NCI-H748 (cell line): Measurements from ENCODE around the gene DOCK11.

Source experiments
- DNase-seq: peaks from one replicate; lab custom pipeline; 2025; ENCODE audit not compliant: unreplicated experiment; lab: John Stamatoyannopoulos, UW

Gene DOCK11

GRCh38 chrX:118499295-118499694 is 3.7 kb downstream of the DOCK11 start:
- DNase-seq = peak; percentile 37

- no peak for DNase-seq
These were observed 6.7 kb downstream of the DOCK11 start for GRCh38 chrX:118502161-118502789.

GRCh38 chrX:118503260-118504041 is 7.8 kb downstream of the DOCK11 start:
- DNase-seq = no peak

- DNase-seq = no peak
These were observed 9.0 kb downstream of the DOCK11 start for GRCh38 chrX:118504581-118504980.

- DNase-seq = no peak
These were observed 11.3 kb downstream of the DOCK11 start for GRCh38 chrX:118506805-118507480.

GRCh38 chrX:118507766-118508165 is 12.2 kb downstream of the DOCK11 start:
- no peak for DNase-seq

- DNase-seq = no peak
These were observed 12.6 kb downstream of the DOCK11 start for GRCh38 chrX:118508221-118508620.

GRCh38 chrX:118508635-118509034 is 13.0 kb downstream of the DOCK11 start:
- DNase-seq = no peak

- no peak for DNase-seq
These were observed 14.5 kb downstream of the DOCK11 start for GRCh38 chrX:118510111-118510510.

GRCh38 chrX:118513120-118513898 is 17.7 kb downstream of the DOCK11 start:
- DNase-seq = no peak

GRCh38 chrX:118519411-118520215 is 24.0 kb downstream of the DOCK11 start:
- DNase-seq = no peak

- no peak for DNase-seq
These were observed 24.9 kb downstream of the DOCK11 start for GRCh38 chrX:118520216-118521206.

GRCh38 chrX:118521435-118521834 is 25.8 kb downstream of the DOCK11 start:
- no peak for DNase-seq

GRCh38 chrX:118522230-118522926 is 26.8 kb downstream of the DOCK11 start:
- no peak for DNase-seq

- no peak for DNase-seq
These were observed 28.3 kb downstream of the DOCK11 start for GRCh38 chrX:118523920-118524319.

GRCh38 chrX:118524344-118524743 is 28.7 kb downstream of the DOCK11 start:
- DNase-seq = no peak

- no peak for DNase-seq
These were observed 29.6 kb downstream of the DOCK11 start for GRCh38 chrX:118525174-118525730.

- no peak for DNase-seq
These were observed 30.5 kb downstream of the DOCK11 start for GRCh38 chrX:118526149-118526548.
